ENCODE data around the gene LDLRAD3.

DNA sequence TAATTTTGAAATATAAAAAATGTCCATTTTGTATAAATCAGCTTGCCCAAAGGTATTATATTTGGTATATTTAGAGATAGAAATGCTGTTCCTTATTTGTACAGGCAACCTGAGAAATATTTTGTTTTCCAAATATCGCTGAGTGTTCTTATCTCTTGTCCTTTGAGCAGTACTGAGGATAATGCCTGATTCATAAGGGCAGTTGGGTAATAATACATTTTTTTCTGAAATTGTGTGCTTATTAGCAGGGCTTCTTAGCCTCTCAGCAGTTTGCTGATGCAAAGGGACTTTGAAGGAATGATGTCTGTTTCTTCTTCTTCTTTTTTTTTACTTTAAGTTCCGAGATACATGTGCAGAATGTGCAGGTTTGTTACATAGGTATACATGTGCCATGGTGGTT lies 69.1 kb downstream of the LDLRAD3 start:
- TF ChIP-seq, protein P1, sequence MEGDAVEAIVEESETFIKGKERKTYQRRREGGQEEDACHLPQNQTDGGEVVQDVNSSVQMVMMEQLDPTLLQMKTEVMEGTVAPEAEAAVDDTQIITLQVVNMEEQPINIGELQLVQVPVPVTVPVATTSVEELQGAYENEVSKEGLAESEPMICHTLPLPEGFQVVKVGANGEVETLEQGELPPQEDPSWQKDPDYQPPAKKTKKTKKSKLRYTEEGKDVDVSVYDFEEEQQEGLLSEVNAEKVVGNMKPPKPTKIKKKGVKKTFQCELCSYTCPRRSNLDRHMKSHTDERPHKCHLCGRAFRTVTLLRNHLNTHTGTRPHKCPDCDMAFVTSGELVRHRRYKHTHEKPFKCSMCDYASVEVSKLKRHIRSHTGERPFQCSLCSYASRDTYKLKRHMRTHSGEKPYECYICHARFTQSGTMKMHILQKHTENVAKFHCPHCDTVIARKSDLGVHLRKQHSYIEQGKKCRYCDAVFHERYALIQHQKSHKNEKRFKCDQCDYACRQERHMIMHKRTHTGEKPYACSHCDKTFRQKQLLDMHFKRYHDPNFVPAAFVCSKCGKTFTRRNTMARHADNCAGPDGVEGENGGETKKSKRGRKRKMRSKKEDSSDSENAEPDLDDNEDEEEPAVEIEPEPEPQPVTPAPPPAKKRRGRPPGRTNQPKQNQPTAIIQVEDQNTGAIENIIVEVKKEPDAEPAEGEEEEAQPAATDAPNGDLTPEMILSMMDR (IDR thresholded peaks at IDR 0.05; ENCODE audit: insufficient read depth, low read depth, low read length) = no peak
- TF ChIP-seq EZH2 (IDR thresholded peaks at IDR 0.05; ENCODE audit: insufficient read depth, low read length) = no peak
